Regular cardiac myocyte (primary cell): Measurements from ENCODE around the gene TMEM35A. TPM values are rescaled to one million over a fixed set of nuclear protein-coding genes. Genes with fewer than 3 reads are reported as not detected.

Experiments used
- total RNA-seq: library from RNA; depleted of rRNA; stranded (reverse); fragments of >200 nt; gene quantifications from 2 replicates; pipeline ENCODE4 v1.2.3, GENCODE V29; 2014

Gene TMEM35A, protein sequence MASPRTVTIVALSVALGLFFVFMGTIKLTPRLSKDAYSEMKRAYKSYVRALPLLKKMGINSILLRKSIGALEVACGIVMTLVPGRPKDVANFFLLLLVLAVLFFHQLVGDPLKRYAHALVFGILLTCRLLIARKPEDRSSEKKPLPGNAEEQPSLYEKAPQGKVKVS
- 5.1 and 8.2 TPM in 2 replicates for total RNA-seq

DNA sequence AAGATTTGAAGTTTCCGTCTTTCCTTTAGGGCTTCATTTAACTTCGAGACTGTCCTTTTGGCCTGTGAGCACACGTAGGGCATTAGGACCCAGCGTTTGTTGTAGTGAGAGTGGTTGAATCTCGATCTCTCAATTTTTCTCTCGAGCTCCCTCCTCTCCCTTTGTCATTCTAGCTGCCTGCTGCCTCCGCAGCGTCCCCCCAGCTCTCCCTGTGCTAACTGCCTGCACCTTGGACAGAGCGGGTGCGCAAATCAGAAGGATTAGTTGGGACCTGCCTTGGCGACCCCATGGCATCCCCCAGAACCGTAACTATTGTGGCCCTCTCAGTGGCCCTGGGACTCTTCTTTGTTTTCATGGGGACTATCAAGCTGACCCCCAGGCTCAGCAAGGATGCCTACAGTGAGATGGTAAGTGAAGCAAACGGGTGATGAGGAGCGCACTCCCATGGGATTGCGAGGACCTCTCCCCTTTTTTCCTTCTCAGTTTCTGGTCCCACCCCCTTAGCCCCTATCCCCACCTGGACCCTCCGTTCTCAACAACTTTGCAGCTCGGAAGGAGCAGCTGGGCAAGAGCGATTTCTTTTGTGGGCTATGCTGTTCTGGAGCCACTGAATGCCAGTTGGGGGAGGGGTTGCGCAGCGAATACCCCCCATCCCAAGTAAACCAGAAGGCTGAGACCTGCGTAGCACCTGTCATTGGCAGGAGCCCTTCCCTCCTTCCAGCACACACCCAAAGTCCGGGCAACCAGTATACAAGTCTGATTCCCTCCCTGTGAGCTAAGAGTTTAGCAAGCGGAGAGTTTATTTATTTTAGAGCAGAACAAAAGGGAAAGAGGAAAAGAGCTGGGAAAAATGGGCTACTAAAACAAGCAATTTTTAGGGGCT is at the start of gene TMEM35A:
Gene TMEM35A, plus strand, starts transcription at position 164 of the 883 bp plus-strand sequence. Its CDS starts 124 bp downstream, at position 288.

DNA sequence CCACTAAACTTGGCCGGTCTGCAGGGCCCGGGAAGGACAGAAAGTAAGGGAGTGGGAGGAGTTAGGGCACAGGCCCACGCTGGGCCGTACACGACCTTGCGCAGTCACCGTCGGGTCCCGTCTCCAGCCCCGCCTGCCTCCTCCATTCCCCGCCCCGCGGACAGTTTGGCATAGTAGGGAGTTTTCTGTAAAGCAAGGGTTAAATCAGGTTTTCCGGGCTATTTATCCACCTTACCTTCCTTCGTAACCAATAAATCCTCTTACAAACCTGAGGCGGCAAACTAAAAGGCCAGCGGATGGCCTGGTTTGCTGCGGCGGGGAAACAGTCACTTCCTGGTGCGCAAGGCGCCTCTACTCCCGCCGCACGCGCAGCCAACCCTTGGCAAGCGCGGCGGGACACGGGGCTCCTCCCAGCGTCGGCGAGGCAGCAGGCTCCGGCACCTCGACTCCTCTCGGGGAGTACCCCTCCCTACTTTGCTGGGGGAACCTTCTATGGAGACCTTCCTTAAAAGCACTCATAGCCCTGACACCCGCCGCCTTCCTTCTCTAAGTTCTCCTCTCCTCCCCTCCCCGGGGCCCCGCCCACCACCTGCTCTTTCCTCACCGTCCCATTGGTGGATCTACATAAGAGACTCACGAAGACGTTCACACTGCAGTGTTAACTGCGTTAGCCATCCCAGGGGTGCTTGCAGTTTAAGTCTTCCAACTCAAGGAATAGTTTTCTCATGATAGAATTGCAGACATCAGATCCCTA is 27.0 kb upstream of the TMEM35A start, which contains the start of gene TRMT2B:
Gene TRMT2B, minus strand, starts transcription at position 563 of the 754 bp plus-strand sequence. CDS start 9,822 bp downstream, outside the sequence.

GRCh38 chrX:101097546-101098453 is 19.1 kb downstream of the TMEM35A start, which contains the start of gene CENPI:
TSS of gene CENPI (plus strand) at chrX:101098204. CDS start at chrX:101101071, 2,867 bp downstream.

Other genes starting within 250 kb of the TMEM35A start
- gene NOX1, start 204.5 kb upstream of the TMEM35A start, total RNA-seq, result not detected in 2 replicates
- gene XKRX, start 150.0 kb upstream of the TMEM35A start, total RNA-seq, result under 0.01 and 0.28 TPM in 2 replicates
- gene ARL13A, start 109.2 kb upstream of the TMEM35A start, total RNA-seq, result not detected in 2 replicates
- gene TRMT2B, start 26.8 kb upstream of the TMEM35A start, total RNA-seq, result 11.6 and 18.8 TPM in 2 replicates
- 7.3 and 33.5 TPM in 2 replicates for gene CENPI, start 19.3 kb downstream of the TMEM35A start, total RNA-seq
- 2.5 and 9.6 TPM in 2 replicates for gene DRP2, start 140.9 kb downstream of the TMEM35A start, total RNA-seq
- gene TAF7L, start 212.5 kb downstream of the TMEM35A start, total RNA-seq, result 0.38 and 1.1 TPM in 2 replicates